Lung (tissue), 12 donors: ENCODE results near the gene ALOX15B. TPM values are rescaled to one million over a fixed set of nuclear protein-coding genes. Genes with fewer than 3 reads are reported as not detected.

Experiments used
- ATAC-seq: fragments of 200-7000 bp; cut with Tn5 transposase; one replicate; pipeline ENCODE4 v1.9.1; 2020; ENCODE audit warnings: moderate number of reproducible peaks; ENCODE audit not compliant: insufficient read depth, low FRiP score
- DNase-seq, 3 donors: peaks; one replicate each; pipeline ENCODE4 v3.0.0-alpha.2; 2013 to 2017
- H3K27ac ChIP-seq, 2 donors: one replicate each; pipeline ENCODE4 v1.5.1; 2013; ENCODE audit warnings: mild to moderate bottlenecking in 2 of 2, moderate library complexity in 2 of 2, control low read depth in 1 of 2, inconsistent platforms in 1 of 2, low read depth in 1 of 2, low read length in 1 of 2
- H3K27me3 ChIP-seq, 3 donors: one replicate each; pipeline ENCODE4 v1.5.1; 2013; ENCODE audit warnings: low read length in 2 of 3; ENCODE audit not compliant: control insufficient read depth in 3 of 3, insufficient read depth in 3 of 3
- H3K36me3 ChIP-seq, 4 donors: one replicate each; pipeline ENCODE4 v1.5.1; 2013; ENCODE audit warnings: low read length in 4 of 4, mild to moderate bottlenecking in 1 of 4, moderate library complexity in 1 of 4; ENCODE audit not compliant: control insufficient read depth in 4 of 4, insufficient read depth in 4 of 4
- H3K4me1 ChIP-seq, 5 donors: one replicate each; pipeline ENCODE4 v1.5.1; 2013; ENCODE audit warnings: low read length in 5 of 5, mild to moderate bottlenecking in 2 of 5, moderate library complexity in 1 of 5; ENCODE audit not compliant: control insufficient read depth in 5 of 5, insufficient read depth in 5 of 5
- H3K4me3 ChIP-seq: one replicate; pipeline ENCODE4 v1.5.1; 2013; ENCODE audit warnings: mild to moderate bottlenecking, control low read depth, moderate library complexity
- H3K9ac ChIP-seq, 2 donors: one replicate each; pipeline ENCODE4 v1.5.1; 2013; ENCODE audit warnings: low read length in 2 of 2, control low read depth in 1 of 2; ENCODE audit not compliant: insufficient read depth in 1 of 2
- H3K9me3 ChIP-seq, 4 donors: one replicate each; pipeline ENCODE4 v1.5.1; 2013; ENCODE audit warnings: low read length in 3 of 4, mild to moderate bottlenecking in 1 of 4, moderate library complexity in 1 of 4; ENCODE audit not compliant: control insufficient read depth in 4 of 4, insufficient read depth in 3 of 4
- CTCF ChIP-seq: IDR thresholded peaks from 2 replicates; pipeline ENCODE4 v1.5.1; 2012; ENCODE audit warnings: mild to moderate bottlenecking; ENCODE audit errors: control extremely low read depth, extremely low read depth
- WGBS, 2 donors: extraction: QIAGEN DNeasy Blood & Tissue Kit; methylation state at CpG; one replicate each; pipeline ENCODE4 v1.1.7; 2013; 5-methylcytosine and 5-hydroxymethylcytosine counted together
- polyA plus RNA-seq, 2 donors: library from polyadenylated mRNA; stranded (reverse); fragments of 200-250 nt; gene quantifications; one replicate each; pipeline ENCODE4 v1.2.1, GENCODE V29; 2013
- total RNA-seq, 2 donors: library from RNA; depleted of rRNA in 1 of 2; stranded (reverse); fragments of >200 nt in 1 of 2; gene quantifications; one replicate each; pipeline ENCODE4 v1.2.1, GENCODE V29; 2014 to 2021
- donor health status: control.
- donor health status: control.
- donor health status: Bipolar disorder and iron deficiency.
- donor health status: healthy.
- donor health status: DM: yes; HTN: yes; CAD: no.

ALOX15B gene
- total and polyA plus RNA-seq, 4 donors = 3.4 to 135 (median 73.8) TPM

GRCh38 chr17:8062807-8063483 lies 24.1 kb downstream of the ALOX15B start:
- H3K4me1 ChIP-seq = peaks cover 0 to 4% (median 3%) of the 10 kb centered on the region in 5 donors
- 35 to 37% methylated on average over 15 of the region's 15 CpGs for WGBS, 2 donors
- DNase-seq = no peak
- no peak overlapping the region for H3K27ac ChIP-seq
- H3K36me3 ChIP-seq = no peaks in the 10 kb centered on the region
- ATAC-seq = no peak
- H3K27me3 ChIP-seq = peaks cover 0 to 63% (median 56%) of the 10 kb centered on the region in 3 donors
- no peak for TF ChIP-seq CTCF
- no peaks in the 10 kb centered on the region for H3K9me3 ChIP-seq
- no peak overlapping the region for H3K4me3 ChIP-seq
- no peak overlapping the region for H3K9ac ChIP-seq

DNA sequence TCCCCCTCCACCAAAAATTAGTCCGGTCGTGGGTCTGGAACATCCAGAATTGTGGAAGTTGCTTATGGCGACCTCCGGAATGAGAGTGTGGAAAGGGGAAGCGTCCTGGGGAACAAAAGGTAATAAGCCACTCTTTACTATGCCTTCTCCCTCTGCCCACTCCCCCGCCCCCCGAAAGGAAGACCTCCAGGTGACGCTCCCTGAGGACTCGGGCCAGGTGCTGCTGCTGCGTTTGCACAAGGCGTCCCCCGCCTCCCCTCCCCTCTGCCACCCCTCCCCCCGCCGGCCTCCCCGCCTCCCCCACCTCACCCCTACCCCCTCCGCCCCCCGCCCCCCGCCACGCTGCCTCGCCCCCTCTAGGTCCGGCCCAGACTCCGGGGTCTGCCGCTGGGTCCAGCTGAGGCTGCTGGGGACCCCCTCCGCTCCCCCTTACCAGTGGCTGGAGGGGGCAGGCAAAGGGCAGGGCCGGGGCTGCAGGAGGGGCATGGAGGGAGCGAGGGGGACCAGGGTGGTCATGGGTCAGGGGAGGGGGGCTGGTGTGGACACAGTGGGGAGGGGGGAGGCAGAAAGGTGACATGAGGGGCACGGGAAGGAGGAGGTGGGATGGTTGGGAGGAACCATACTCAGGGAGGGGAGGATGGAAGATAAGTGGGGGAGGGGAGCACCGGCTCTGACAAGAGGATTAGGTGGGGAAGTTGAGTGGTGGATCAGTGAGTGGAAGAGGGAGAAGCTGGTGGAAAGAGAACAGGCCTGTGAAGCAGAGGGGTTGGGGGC lies 25.1 kb downstream of the ALOX15B start:
- Histone ChIP-seq H3K9me3 (no peaks in the 10 kb centered on the region), H3K27ac (no peak overlapping the region), H3K9ac (no peak overlapping the region), H3K4me1 (peaks cover 0 to 4% (median 3%) of the 10 kb centered on the region in 5 donors), H3K4me3 (no peak overlapping the region), H3K36me3 (no peaks in the 10 kb centered on the region), H3K27me3 (peaks cover 0 to 57% (median 53%) of the 10 kb centered on the region in 3 donors)
- no peak for DNase-seq
- WGBS, 2 donors = 7 to 25% methylated on average over 16 to 27 of the region's 28 CpGs
- ATAC-seq = no peak
- TF ChIP-seq CTCF = no peak

DNA sequence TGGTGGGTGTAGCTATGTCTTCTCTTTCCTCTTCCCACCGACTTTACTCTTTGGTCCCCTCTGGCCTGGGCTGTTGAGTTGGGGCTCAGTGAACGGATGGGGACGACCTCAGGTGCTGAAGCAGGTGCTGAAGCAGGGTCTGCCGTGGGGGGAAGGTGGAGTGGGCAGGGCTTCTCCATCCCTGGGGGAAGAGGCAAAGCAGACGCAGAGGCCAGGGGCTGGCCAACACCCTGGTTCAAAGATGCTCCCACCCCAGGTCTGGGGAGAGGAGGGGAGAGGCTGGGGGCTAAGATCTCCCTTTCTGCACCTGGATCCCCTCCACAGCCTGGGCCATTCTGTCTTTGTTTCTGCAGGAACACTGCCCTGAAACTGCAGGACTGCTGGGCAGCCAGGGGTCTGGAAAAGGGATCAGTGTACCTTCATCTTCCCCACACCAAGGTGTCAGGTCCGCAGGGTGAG lies 25.7 kb downstream of the ALOX15B start:
- DNase-seq (no peak), ATAC-seq (no peak)
- Histone ChIP-seq H3K4me1 (peaks cover 0 to 9% (median 4%) of the 10 kb centered on the region in 5 donors), H3K9me3 (no peaks in the 10 kb centered on the region), H3K36me3 (no peaks in the 10 kb centered on the region), H3K27me3 (peaks cover 0 to 50% (median 47%) of the 10 kb centered on the region in 3 donors), H3K4me3 (no peak overlapping the region), H3K9ac (no peak overlapping the region), H3K27ac (no peak overlapping the region)
- no peak for TF ChIP-seq CTCF
- 47 to 64% methylated on average over 6 of the region's 6 CpGs for WGBS, 2 donors
